Right lobe of liver (tissue), 4 donors: ENCODE results near the gene CDH15.

Source experiments
- POLR2A ChIP-seq: fragments of 450-650 bp; IDR thresholded peaks from one replicate; pipeline ENCODE4 v1.6.1; 2017; ENCODE audit warnings: antibody characterized with exemption, mild to moderate bottlenecking
- TF ChIP-seq, protein P1 (sequence below), 4 donors: fragments of 200-600 bp in 3 of 4; fragments of 450-650 bp in 1 of 4; IDR thresholded peaks; one replicate each; pipeline versions ENCODE4 v1.5.1 to v1.8.0; 2016 to 2022; ENCODE audit warnings: antibody characterized with exemption in 4 of 4, mild to moderate bottlenecking in 2 of 4
- donor health status: DM: no; HTN: no; CAD: no.
- donor health status: DM: no; HTN: no; CAD: no.
- donor health status: DM: no; HTN: yes; CAD: no.

DNA sequence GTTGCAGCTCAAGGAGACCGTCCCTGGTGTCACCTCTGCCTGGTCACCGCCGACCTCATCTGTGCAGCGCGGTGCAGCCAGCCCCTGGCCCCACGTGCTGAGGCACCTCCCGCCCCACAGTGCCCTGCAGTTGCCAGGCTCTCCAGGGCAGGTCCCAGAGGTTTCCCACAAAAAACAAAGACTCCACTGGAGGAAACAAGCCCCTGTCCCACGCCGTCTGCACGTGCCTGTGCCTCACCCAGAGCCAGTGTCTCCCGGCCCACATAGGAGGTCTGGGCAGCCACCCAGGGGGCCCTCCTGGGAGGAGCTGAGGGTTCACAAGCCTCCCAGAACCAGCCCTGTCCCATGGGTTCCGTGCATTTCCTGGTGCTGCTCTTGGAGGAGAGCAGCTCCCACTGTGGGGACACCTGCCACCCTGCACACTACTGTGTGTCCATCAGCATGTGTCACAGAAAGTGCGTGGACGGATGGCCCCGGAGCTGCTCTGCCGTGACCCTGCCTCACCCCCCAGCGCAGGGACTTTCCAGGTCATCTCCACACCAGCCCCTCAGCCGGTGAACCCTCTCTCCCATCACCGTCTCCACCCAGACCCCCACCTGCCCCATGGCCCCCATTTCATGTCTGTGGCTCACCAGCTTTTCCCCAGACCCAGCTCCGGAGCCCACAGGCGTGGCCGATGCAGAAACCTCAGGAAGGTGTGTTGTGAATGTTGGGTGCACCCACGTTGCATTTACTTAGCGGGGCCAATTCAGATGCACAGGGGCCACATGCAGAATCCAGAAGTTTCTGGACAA, 17.0 kb upstream of the CDH15 start:
- TF ChIP-seq, protein P1, sequence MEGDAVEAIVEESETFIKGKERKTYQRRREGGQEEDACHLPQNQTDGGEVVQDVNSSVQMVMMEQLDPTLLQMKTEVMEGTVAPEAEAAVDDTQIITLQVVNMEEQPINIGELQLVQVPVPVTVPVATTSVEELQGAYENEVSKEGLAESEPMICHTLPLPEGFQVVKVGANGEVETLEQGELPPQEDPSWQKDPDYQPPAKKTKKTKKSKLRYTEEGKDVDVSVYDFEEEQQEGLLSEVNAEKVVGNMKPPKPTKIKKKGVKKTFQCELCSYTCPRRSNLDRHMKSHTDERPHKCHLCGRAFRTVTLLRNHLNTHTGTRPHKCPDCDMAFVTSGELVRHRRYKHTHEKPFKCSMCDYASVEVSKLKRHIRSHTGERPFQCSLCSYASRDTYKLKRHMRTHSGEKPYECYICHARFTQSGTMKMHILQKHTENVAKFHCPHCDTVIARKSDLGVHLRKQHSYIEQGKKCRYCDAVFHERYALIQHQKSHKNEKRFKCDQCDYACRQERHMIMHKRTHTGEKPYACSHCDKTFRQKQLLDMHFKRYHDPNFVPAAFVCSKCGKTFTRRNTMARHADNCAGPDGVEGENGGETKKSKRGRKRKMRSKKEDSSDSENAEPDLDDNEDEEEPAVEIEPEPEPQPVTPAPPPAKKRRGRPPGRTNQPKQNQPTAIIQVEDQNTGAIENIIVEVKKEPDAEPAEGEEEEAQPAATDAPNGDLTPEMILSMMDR (IDR thresholded peaks at IDR 0.05) = no peak
- TF ChIP-seq POLR2A = no peak
